ENCODE measurements around the gene N4BP2L1.

GRCh38 chr13:32426191-32426989 is 1.5 kb downstream of the N4BP2L1 start:
- TF ChIP-seq CTCF (IDR thresholded peaks at IDR 0.05) (no peak), POLR2A (IDR thresholded peaks at IDR 0.05) (peak; percentile 25 to 45)
